KMS-11 (cell line): Measurements from ENCODE around the gene NFATC2.

Source experiments
- H2AFZ ChIP-seq: fragments of 200-600 bp; sonication (generic); 2 replicates; pipeline ENCODE4 v1.6.1; 2016; ENCODE audit warnings: antibody characterized with exemption, mixed run types, low read depth
- H3K27ac ChIP-seq: fragments of 200-600 bp; sonication (generic); 2 replicates; pipeline ENCODE4 v1.6.1; 2016; ENCODE audit warnings: mild to moderate bottlenecking, mixed run types
- H3K27me3 ChIP-seq: fragments of 200-600 bp; sonication (generic); 2 replicates; pipeline ENCODE4 v1.6.1; 2017; ENCODE audit warnings: mild to moderate bottlenecking, low read depth, mixed run types, moderate library complexity; ENCODE audit not compliant: insufficient read depth
- H3K36me3 ChIP-seq: fragments of 200-600 bp; sonication (generic); 2 replicates; pipeline ENCODE4 v1.6.1; 2017; ENCODE audit warnings: mild to moderate bottlenecking, mixed run types; ENCODE audit not compliant: insufficient read depth
- H3K4me1 ChIP-seq: fragments of 200-600 bp; sonication (generic); 2 replicates; pipeline ENCODE4 v1.6.1; 2016; ENCODE audit warnings: mild to moderate bottlenecking, low read depth, mixed run types; ENCODE audit not compliant: poor library complexity, severe bottlenecking
- H3K4me2 ChIP-seq: fragments of 200-600 bp; sonication (generic); 2 replicates; pipeline ENCODE4 v1.7.0; 2016; ENCODE audit warnings: mild to moderate bottlenecking, mixed run types
- H3K4me3 ChIP-seq: fragments of 200-600 bp; sonication (generic); IDR thresholded peaks from 2 replicates; pipeline ENCODE4 v1.6.1; 2017; ENCODE audit warnings: low read depth, low read length, mixed read lengths; ENCODE audit not compliant: insufficient read depth
- H3K79me2 ChIP-seq: fragments of 200-600 bp; sonication (generic); 2 replicates; pipeline ENCODE4 v1.6.1; 2016; ENCODE audit warnings: low read depth, mixed run types; ENCODE audit not compliant: insufficient read depth
- H3K9ac ChIP-seq: fragments of 200-600 bp; sonication (generic); 2 replicates; pipeline ENCODE4 v1.6.1; 2016; ENCODE audit warnings: mild to moderate bottlenecking, mixed run types
- H4K20me1 ChIP-seq: fragments of 200-600 bp; sonication (generic); 2 replicates; pipeline ENCODE4 v1.6.1; 2016; ENCODE audit warnings: mild to moderate bottlenecking, mixed run types; ENCODE audit not compliant: insufficient read depth
- TF ChIP-seq, protein P1 (sequence below): fragments of 200-600 bp; sonication (generic); conservative IDR thresholded peaks from 2 replicates; pipeline ENCODE4 v1.6.1; 2017; ENCODE audit warnings: low read depth, mild to moderate bottlenecking, antibody characterized with exemption, low read length, moderate library complexity, mixed read lengths

NFATC2 gene

GRCh38 chr20:51535674-51536073 is 6.8 kb downstream of the NFATC2 start:
- peaks cover 27% of the 10 kb centered on the region for H3K4me1 ChIP-seq

GRCh38 chr20:51535075-51535386 is 7.5 kb downstream of the NFATC2 start:
- Histone ChIP-seq H3K27ac (no peak overlapping the region), H3K79me2 (peaks cover 97% of the 10 kb centered on the region), H2AFZ (no peak overlapping the region), H3K4me2 (no peak overlapping the region), H3K9ac (no peak overlapping the region), H3K27me3 (no peaks in the 10 kb centered on the region), H3K4me3 (no peak overlapping the region), H3K36me3 (no peaks in the 10 kb centered on the region; the same call in 1 of the 2 replicates), H3K4me1 (peaks cover 22% of the 10 kb centered on the region), H4K20me1 (peaks cover 7% of the 10 kb centered on the region; the same call in 1 of the 2 replicates)
- TF ChIP-seq, protein P1, sequence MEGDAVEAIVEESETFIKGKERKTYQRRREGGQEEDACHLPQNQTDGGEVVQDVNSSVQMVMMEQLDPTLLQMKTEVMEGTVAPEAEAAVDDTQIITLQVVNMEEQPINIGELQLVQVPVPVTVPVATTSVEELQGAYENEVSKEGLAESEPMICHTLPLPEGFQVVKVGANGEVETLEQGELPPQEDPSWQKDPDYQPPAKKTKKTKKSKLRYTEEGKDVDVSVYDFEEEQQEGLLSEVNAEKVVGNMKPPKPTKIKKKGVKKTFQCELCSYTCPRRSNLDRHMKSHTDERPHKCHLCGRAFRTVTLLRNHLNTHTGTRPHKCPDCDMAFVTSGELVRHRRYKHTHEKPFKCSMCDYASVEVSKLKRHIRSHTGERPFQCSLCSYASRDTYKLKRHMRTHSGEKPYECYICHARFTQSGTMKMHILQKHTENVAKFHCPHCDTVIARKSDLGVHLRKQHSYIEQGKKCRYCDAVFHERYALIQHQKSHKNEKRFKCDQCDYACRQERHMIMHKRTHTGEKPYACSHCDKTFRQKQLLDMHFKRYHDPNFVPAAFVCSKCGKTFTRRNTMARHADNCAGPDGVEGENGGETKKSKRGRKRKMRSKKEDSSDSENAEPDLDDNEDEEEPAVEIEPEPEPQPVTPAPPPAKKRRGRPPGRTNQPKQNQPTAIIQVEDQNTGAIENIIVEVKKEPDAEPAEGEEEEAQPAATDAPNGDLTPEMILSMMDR = no peak

More at GRCh38 chr20:51535674-51536073, 6.8 kb downstream of the NFATC2 start:
- Histone ChIP-seq H4K20me1 (peaks cover 7% of the 10 kb centered on the region; the same call in 1 of the 2 replicates), H3K36me3 (no peaks in the 10 kb centered on the region; the same call in 1 of the 2 replicates), H3K4me2 (no peak overlapping the region), H3K4me3 (no peak overlapping the region), H2AFZ (no peak overlapping the region), H3K79me2 (peaks cover 97% of the 10 kb centered on the region), H3K27ac (no peak overlapping the region), H3K27me3 (no peaks in the 10 kb centered on the region), H3K9ac (no peak overlapping the region)
- TF ChIP-seq, protein P1 = no peak

DNA sequence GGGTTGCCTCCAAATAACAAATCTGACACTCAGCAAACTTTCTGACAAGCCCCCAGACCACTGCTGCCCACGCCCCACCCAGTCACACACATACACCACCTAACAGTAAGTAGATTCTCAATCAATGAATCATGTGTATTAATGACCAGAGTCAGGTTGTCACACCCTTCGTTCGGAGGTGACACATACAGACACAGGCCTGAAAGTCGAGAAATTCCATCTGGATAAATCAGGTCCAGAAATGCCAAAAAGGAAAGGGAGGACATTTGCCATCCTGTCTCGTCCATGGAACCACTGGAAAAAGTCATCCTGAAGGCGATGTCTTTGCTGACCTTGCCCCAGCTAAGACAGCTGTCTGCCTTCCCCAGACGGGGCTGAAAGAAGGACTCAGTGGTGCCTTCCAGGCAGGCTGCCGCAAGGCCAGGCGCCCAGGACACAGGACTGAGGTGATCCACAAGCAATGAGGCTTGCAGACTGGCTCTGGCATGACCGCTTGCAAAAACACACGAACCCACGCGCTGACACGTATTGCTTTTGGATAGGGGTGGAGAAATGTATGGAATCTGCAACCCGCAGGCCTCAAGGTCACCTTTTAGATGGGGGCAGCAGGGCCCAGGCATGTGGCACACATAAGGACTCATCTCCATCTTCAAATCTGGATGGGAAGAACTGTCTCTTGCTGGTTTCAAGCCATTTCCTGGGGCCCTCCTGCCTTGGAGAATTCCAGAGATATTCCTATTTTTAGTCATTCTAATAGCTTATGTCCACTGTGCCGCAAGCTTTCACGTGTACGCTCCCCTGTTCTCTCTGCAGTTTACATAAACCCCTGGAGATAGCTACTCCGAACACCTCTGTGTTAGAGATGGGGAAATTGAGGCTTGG is 9.0 kb downstream of the NFATC2 start:
- Histone ChIP-seq H3K27ac (no peak overlapping the region), H3K4me1 (peaks cover 8% of the 10 kb centered on the region)

GRCh38 chr20:51532577-51533191 is 9.8 kb downstream of the NFATC2 start:
- no peak overlapping the region for H3K27ac ChIP-seq
- no peak overlapping the region for H3K9ac ChIP-seq
- H2AFZ ChIP-seq = no peak overlapping the region
- H4K20me1 ChIP-seq = peaks cover 15% of the 10 kb centered on the region; the same call in 1 of the 2 replicates
- H3K4me1 ChIP-seq = peaks cover 5% of the 10 kb centered on the region
- H3K79me2 ChIP-seq = peaks cover 97% of the 10 kb centered on the region
- H3K4me2 ChIP-seq = no peak overlapping the region
- no peaks in the 10 kb centered on the region for H3K36me3 ChIP-seq
- H3K4me3 ChIP-seq = no peak overlapping the region
- TF ChIP-seq, protein P1 = no peak
- no peaks in the 10 kb centered on the region for H3K27me3 ChIP-seq

More for the DNA sequence above, 9.0 kb downstream of the NFATC2 start:
- H2AFZ ChIP-seq = no peak overlapping the region
- peaks cover 97% of the 10 kb centered on the region for H3K79me2 ChIP-seq
- H3K36me3 ChIP-seq = no peaks in the 10 kb centered on the region; the same call in 1 of the 2 replicates
- no peaks in the 10 kb centered on the region for H3K27me3 ChIP-seq
- no peak overlapping the region for H3K9ac ChIP-seq
- no peak overlapping the region for H3K4me3 ChIP-seq
- TF ChIP-seq, protein P1 = no peak
- peaks cover 15% of the 10 kb centered on the region; the same call in 1 of the 2 replicates for H4K20me1 ChIP-seq
- H3K4me2 ChIP-seq = no peak overlapping the region
